ENCODE data around the gene ANO3.

GRCh38 chr11:26474401-26474800 is 142.5 kb downstream of the ANO3 start:
- TF ChIP-seq CTCF (IDR thresholded peaks at IDR 0.05) = no peak
- no peak for TF ChIP-seq POLR2A (IDR thresholded peaks at IDR 0.05)
